Esophagus muscularis mucosa (tissue), 4 donors: ENCODE results near the gene TBCD.

Source experiments
- EP300 ChIP-seq: sonication (generic); formaldehyde crosslinking; IDR thresholded peaks from one replicate; pipeline ENCODE4 v1.6.1; 2017; ENCODE audit warnings: antibody characterized with exemption
- POLR2A ChIP-seq: fragments of 450-650 bp; IDR thresholded peaks from one replicate; pipeline ENCODE4 v1.6.1; 2017; ENCODE audit warnings: antibody characterized with exemption, moderate library complexity, mild to moderate bottlenecking, low read depth
- TF ChIP-seq, protein P1 (sequence below), 3 experiments: fragments of 200-600 bp in 2 of 3; fragments of 450-650 bp in 1 of 3; sonication (generic) in 2 of 3; IDR thresholded peaks; one replicate each; pipeline ENCODE4 v1.5.1; 2017 to 2019; ENCODE audit warnings: antibody characterized with exemption in 3 of 3, mild to moderate bottlenecking in 2 of 3, moderate library complexity in 1 of 3

DNA sequence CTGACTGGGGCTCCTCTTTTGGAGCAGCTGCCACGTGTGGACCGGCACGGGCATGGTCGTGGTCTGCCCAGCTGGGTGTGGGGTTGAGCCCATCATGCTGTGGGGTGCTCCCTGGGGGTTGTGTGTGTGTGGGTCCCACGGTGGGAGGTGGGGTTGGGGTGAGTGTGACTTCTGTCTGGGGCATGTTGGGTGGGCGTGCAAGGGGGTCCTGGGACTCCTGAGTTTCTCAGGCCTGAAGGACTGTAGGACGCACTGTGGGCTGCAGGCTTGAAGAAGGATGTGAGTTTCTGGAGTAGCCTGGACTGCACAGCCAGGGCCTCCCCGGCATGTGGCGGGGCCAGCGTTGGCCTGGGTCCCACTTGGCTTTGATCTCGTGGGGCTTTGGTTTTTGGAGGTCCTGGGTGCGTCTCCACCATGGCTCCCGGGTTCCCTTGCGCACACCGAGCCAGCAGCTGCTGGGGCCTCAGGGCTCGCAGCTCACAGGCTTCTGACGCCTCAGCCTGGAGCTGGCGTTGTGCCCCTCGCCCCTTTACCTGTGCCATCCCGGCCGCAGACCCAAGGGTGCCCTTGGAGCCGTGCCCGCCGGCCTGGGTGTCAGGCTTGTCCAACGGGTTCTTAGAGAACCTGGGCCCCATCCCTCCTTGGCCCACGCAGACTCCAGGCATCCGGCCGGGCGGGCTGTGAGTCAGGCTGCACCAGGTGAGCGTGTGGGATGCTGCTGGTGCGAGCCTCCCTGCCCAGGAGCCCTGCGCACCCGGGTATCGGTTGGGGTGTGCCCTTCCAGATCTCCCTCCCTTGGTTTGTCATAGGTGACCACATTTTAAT lies 122.4 kb downstream of the TBCD start:
- TF ChIP-seq, protein P1, sequence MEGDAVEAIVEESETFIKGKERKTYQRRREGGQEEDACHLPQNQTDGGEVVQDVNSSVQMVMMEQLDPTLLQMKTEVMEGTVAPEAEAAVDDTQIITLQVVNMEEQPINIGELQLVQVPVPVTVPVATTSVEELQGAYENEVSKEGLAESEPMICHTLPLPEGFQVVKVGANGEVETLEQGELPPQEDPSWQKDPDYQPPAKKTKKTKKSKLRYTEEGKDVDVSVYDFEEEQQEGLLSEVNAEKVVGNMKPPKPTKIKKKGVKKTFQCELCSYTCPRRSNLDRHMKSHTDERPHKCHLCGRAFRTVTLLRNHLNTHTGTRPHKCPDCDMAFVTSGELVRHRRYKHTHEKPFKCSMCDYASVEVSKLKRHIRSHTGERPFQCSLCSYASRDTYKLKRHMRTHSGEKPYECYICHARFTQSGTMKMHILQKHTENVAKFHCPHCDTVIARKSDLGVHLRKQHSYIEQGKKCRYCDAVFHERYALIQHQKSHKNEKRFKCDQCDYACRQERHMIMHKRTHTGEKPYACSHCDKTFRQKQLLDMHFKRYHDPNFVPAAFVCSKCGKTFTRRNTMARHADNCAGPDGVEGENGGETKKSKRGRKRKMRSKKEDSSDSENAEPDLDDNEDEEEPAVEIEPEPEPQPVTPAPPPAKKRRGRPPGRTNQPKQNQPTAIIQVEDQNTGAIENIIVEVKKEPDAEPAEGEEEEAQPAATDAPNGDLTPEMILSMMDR (IDR thresholded peaks at IDR 0.05) = no peak
- TF ChIP-seq POLR2A (no peak), EP300 (no peak)
